Activated CD4-positive, alpha-beta T cell treated with anti-CD3 and anti-CD28 coated beads, Interleukin-2, amount 50 U/mL, for 16 hours (primary cell): ENCODE data around the gene MCF2L2.
"Not testable (repeated sequence)": the region's sequence is repeated elsewhere in the genome, so short reads cannot be mapped to it uniquely, and the experiment has no call there.

Source experiments
- DNase-seq: peaks from one replicate; pipeline ENCODE4 v3.0.0-alpha.2; 2020

MCF2L2 gene

GRCh38 chr3:183443395-183444385 lies 15.3 kb upstream of the MCF2L2 start:
- no peak for DNase-seq

- DNase-seq, result no peak
Observed at GRCh38 chr3:183442994-183443393, 14.6 kb upstream of the MCF2L2 start.

- DNase-seq, result not testable (repeated sequence)
Observed at GRCh38 chr3:183440521-183440920, 12.1 kb upstream of the MCF2L2 start.

- DNase-seq, result peak; percentile 43
Observed at GRCh38 chr3:183439515-183439914, 11.1 kb upstream of the MCF2L2 start.

GRCh38 chr3:183438735-183439134 lies 10.3 kb upstream of the MCF2L2 start:
- no peak for DNase-seq

GRCh38 chr3:183437666-183438564 lies 9.5 kb upstream of the MCF2L2 start:
- peak; percentile 80 for DNase-seq

GRCh38 chr3:183437061-183437460 lies 8.6 kb upstream of the MCF2L2 start:
- peak; percentile 67 for DNase-seq

GRCh38 chr3:183435661-183436060 lies 7.2 kb upstream of the MCF2L2 start:
- peak; percentile 90 for DNase-seq

- no peak for DNase-seq
Observed at GRCh38 chr3:183434992-183435391, 6.6 kb upstream of the MCF2L2 start.

- no peak for DNase-seq
Observed at GRCh38 chr3:183434503-183434902, 6.1 kb upstream of the MCF2L2 start.

- DNase-seq, result peak; percentile 77
Observed at GRCh38 chr3:183430325-183430957, 2.0 kb upstream of the MCF2L2 start.

GRCh38 chr3:183427876-183428446 lies 458 bp downstream of the MCF2L2 start:
- DNase-seq, result no peak

GRCh38 chr3:183427196-183427875 lies 1.1 kb downstream of the MCF2L2 start:
- no peak for DNase-seq

GRCh38 chr3:183418807-183419206 lies 9.6 kb downstream of the MCF2L2 start:
- DNase-seq, result not testable (repeated sequence)

GRCh38 chr3:183411216-183411922 lies 17.1 kb downstream of the MCF2L2 start:
- DNase-seq, result no peak

- no peak for DNase-seq
Observed at GRCh38 chr3:183410759-183411158, 17.7 kb downstream of the MCF2L2 start.

GRCh38 chr3:183410280-183410679 lies 18.1 kb downstream of the MCF2L2 start:
- DNase-seq, result no peak

GRCh38 chr3:183409219-183409618 lies 19.2 kb downstream of the MCF2L2 start:
- no peak for DNase-seq

- DNase-seq, result no peak
Observed at GRCh38 chr3:183401678-183402077, 26.7 kb downstream of the MCF2L2 start.

- no peak for DNase-seq
Observed at GRCh38 chr3:183400352-183400751, 28.1 kb downstream of the MCF2L2 start.

GRCh38 chr3:183396662-183397391 lies 31.6 kb downstream of the MCF2L2 start:
- no peak for DNase-seq
